ENCODE measurements around the gene PODN.

Gene PODN

DNA sequence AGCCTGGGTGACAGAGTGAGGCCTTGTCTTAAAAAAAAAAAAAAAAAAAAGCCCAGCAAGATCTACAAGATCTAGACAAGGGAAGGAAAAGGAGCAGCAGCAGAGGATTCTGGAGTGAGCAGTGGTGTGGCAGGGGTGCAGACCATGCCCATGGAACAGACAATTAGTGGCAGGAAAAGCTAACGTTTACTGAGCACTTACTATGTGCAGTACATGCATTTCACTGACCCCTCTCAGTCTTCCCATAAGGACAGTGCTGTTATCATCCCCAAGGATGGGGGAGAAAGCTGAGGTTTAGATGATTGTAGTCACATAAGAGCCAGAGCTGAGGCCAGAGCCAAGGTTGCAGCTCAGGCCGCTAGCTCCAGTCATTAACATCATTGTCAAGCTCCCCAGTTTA, 5.9 kb downstream of the PODN start:
- DNase-seq, result no peak
- H3K4me3 ChIP-seq, result no peak overlapping the region
- no peaks in the 10 kb centered on the region for H3K9me3 ChIP-seq
- no peak overlapping the region for H3K27ac ChIP-seq
- peaks cover 0 to 5% (median 4%) of the 10 kb centered on the region in 4 donors for H3K4me1 ChIP-seq
- intact Hi-C loops (cut with DNase I; ENCODE audit: low total_unique reads), result no loop called here
- TF ChIP-seq, protein P1, sequence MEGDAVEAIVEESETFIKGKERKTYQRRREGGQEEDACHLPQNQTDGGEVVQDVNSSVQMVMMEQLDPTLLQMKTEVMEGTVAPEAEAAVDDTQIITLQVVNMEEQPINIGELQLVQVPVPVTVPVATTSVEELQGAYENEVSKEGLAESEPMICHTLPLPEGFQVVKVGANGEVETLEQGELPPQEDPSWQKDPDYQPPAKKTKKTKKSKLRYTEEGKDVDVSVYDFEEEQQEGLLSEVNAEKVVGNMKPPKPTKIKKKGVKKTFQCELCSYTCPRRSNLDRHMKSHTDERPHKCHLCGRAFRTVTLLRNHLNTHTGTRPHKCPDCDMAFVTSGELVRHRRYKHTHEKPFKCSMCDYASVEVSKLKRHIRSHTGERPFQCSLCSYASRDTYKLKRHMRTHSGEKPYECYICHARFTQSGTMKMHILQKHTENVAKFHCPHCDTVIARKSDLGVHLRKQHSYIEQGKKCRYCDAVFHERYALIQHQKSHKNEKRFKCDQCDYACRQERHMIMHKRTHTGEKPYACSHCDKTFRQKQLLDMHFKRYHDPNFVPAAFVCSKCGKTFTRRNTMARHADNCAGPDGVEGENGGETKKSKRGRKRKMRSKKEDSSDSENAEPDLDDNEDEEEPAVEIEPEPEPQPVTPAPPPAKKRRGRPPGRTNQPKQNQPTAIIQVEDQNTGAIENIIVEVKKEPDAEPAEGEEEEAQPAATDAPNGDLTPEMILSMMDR (IDR thresholded peaks at IDR 0.05), result no peak
- peaks cover 0 to 18% (median 4%) of the 10 kb centered on the region in 3 donors for H3K36me3 ChIP-seq
- H3K27me3 ChIP-seq, result peaks cover 0 to 2% of the 10 kb centered on the region in 2 donors

DNA sequence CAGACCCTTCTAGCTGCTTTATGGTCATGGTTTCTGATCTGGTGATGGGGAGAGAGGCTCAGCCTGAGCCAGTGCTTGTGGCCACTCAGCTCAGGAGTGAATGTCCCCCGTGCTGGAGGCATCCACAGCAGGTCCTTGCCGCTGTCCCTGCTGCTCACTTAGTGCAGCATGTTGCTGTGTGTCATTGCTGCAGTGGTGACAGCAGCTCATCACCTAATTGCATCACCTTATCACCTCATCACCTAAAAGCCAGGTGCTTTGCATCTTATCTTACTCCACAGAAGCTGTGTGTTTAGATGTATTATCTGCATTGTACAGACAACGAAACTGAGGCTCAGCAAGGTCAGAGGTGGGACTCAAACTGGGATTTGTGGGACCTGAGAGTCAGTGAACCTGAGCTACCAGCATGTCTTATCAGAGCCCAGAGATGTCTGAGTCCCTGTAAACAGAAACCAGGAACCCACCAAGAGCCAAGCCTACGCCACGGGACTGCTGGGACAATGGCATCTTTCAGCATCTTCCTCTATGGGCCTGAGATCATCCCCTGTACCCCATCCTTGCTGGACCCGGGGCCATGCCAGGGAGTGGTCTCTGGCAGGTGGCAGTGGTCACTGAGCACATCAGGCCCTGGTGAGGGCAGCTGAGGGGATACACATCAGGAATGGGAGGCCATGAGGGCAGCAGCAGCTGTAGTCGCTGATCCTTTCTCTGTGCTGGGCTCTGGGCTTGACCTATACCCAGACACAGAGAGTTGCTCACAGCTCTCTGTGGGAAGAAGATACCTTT, 6.5 kb downstream of the PODN start:
- Histone ChIP-seq H3K27ac (no peak overlapping the region), H3K27me3 (no peaks in the 10 kb centered on the region), H3K4me3 (no peak overlapping the region), H3K9me3 (no peaks in the 10 kb centered on the region), H3K36me3 (peaks cover 0 to 18% (median 4%) of the 10 kb centered on the region in 3 donors), H3K4me1 (no peaks in the 10 kb centered on the region)
- intact Hi-C loops (cut with DNase I; ENCODE audit: low total_unique reads), result no loop called here
- TF ChIP-seq, protein P1 (IDR thresholded peaks at IDR 0.05), result no peak
- DNase-seq, result peak in 1 of 2 donors; percentile 11

DNA sequence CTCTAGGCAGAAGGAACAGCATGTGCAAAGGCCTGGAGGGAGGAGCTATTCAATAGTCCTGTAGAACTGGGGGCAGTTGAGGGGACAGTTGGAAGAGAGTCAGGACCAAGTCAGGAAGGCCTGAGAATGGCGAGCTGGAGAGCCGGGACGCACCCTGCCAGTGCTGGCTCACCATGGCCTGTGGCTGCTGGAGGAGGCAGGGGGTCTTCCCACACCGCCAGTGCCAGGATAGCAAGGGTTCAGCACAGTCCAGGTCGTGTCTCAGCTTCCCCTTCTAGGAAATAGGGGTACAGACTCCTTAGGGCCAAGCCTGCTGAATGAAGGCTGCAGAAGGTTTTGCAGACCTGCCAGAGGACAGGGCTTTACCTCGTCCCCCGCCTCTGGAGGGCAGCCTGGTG, 7.3 kb downstream of the PODN start:
- intact Hi-C loops (cut with DNase I; ENCODE audit: low total_unique reads), result no loop called here
- TF ChIP-seq, protein P1 (IDR thresholded peaks at IDR 0.05), result no peak

DNA sequence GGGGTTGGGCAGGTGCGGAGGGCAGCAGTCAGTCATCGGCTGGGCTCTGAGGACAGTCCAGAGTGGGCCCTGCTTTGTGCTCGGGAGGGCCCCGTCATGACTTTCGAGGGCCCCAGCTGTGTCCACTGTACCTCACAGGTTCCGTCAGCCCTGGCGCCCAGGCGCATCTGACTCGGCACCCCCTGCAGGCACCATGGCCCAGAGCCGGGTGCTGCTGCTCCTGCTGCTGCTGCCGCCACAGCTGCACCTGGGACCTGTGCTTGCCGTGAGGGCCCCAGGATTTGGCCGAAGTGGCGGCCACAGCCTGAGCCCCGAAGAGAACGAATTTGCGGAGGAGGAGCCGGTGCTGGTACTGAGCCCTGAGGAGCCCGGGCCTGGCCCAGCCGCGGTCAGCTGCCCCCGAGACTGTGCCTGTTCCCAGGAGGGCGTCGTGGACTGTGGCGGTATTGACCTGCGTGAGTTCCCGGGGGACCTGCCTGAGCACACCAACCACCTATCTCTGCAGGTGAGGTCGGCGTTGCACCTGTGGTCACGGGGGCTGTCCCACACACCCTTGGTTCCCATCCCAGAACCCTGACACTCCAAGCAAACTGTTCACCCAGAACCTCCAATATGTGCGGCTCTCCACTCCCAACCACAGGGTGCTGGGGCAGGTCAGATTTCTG, 7.8 kb downstream of the PODN start:
- peak in 1 of 2 donors; percentile 17 for DNase-seq
- H3K9me3 ChIP-seq, result no peaks in the 10 kb centered on the region
- TF ChIP-seq, protein P1 (IDR thresholded peaks at IDR 0.05), result no peak
- peaks cover 0 to 18% (median 4%) of the 10 kb centered on the region in 3 donors for H3K36me3 ChIP-seq
- intact Hi-C loops (cut with DNase I; ENCODE audit: low total_unique reads), result no loop called here
- no peaks in the 10 kb centered on the region for H3K4me1 ChIP-seq
- H3K4me3 ChIP-seq, result no peak overlapping the region
- no peaks in the 10 kb centered on the region for H3K27me3 ChIP-seq
- H3K27ac ChIP-seq, result no peak overlapping the region

More for the DNA sequence above, 7.3 kb downstream of the PODN start:
- Histone ChIP-seq H3K9me3 (no peaks in the 10 kb centered on the region), H3K4me3 (no peak overlapping the region), H3K36me3 (peaks cover 0 to 18% (median 4%) of the 10 kb centered on the region in 3 donors), H3K4me1 (no peaks in the 10 kb centered on the region), H3K27me3 (no peaks in the 10 kb centered on the region), H3K27ac (no peak overlapping the region)
- peak in 1 of 2 donors; percentile 10 for DNase-seq

DNA sequence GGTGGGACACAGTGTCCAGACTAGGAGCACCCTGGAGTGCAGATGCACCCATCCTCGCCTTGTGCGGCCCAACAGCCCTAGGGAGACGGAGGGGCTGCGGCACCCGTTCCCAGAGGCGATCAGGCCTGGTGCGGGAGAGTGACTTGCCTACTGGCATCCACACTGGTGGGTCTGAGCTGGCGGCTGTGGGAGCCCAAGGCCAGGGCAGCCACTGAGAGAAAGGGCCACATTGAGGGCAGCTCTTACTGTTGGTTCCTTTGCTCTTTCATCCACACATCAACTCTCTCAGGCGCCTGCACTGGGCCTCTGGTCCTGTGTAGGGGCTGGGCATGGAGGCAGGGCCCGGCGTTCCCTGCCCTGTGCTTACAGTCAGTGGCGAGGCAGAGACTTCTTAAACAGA, 8.6 kb downstream of the PODN start:
- no peaks in the 10 kb centered on the region for H3K27me3 ChIP-seq
- no peak overlapping the region for H3K27ac ChIP-seq
- H3K4me1 ChIP-seq, result no peaks in the 10 kb centered on the region
- H3K36me3 ChIP-seq, result peaks cover 0 to 18% (median 4%) of the 10 kb centered on the region in 3 donors
- no peak overlapping the region for H3K4me3 ChIP-seq
- H3K9me3 ChIP-seq, result no peaks in the 10 kb centered on the region
- DNase-seq, result peak in 1 of 2 donors; percentile 18
- intact Hi-C loops (cut with DNase I; ENCODE audit: low total_unique reads), result no loop called here
- TF ChIP-seq, protein P1 (IDR thresholded peaks at IDR 0.05), result no peak
